OCI-LY7 (cell line): ENCODE results near the gene ZDHHC14. TPM values are rescaled to one million over a fixed set of nuclear protein-coding genes. Genes with fewer than 3 reads are reported as not detected.

Experiments
- BruUV-seq: library from RNA; stranded (reverse); fragments of 400-500 nt; replicated peaks from 2 replicates; lab custom pipeline; 2021; lab: Mats Ljungman, UMichigan
- CTCF ChIA-PET: fragments of 300-600 bp; sonication (Branson Sonifier 250); formaldehyde crosslinking; loops from one replicate; lab custom pipeline; 2022; ENCODE audit warnings: antibody characterized with exemption; ENCODE audit not compliant: unreplicated experiment; lab: Charles Lee
- POLR2A ChIA-PET: fragments of 300-600 bp; sonication (Branson Sonifier 250); formaldehyde crosslinking; loops from one replicate; lab custom pipeline; 2022; ENCODE audit warnings: antibody characterized with exemption; lab: Charles Lee
- DNase-seq: peaks from one replicate; pipeline ENCODE4 v3.0.0-alpha.2; 2015; ENCODE audit warnings: low spot score
- H2AFZ ChIP-seq: fragments of 200-600 bp; sonication (generic), shearing (Covaris generic); 2 replicates; pipeline ENCODE4 v1.6.1; 2014; ENCODE audit warnings: mild to moderate bottlenecking, antibody characterized with exemption, low read length, moderate library complexity
- H3K27ac ChIP-seq: fragments of 200-600 bp; sonication (generic); 2 replicates; pipeline ENCODE4 v1.5.1; 2014; ENCODE audit warnings: mixed run types, low read depth, mild to moderate bottlenecking, moderate library complexity, low read length, inconsistent platforms; ENCODE audit not compliant: poor library complexity, severe bottlenecking
- H3K36me3 ChIP-seq: fragments of 200-600 bp; sonication (generic); 2 replicates; pipeline ENCODE4 v1.6.1; 2014; ENCODE audit warnings: mild to moderate bottlenecking, antibody characterized with exemption, low read length, moderate library complexity, mixed read lengths; ENCODE audit not compliant: insufficient read depth
- H3K4me1 ChIP-seq: fragments of 200-600 bp; sonication (generic); 2 replicates; pipeline ENCODE4 v1.5.1; 2014; ENCODE audit warnings: mild to moderate bottlenecking, low read length; ENCODE audit not compliant: insufficient read depth, poor library complexity, severe bottlenecking
- H3K4me2 ChIP-seq: fragments of 200-600 bp; sonication (generic); 2 replicates; pipeline ENCODE4 v1.6.1; 2014; ENCODE audit warnings: mild to moderate bottlenecking, low read length
- H3K4me3 ChIP-seq: fragments of 200-600 bp; sonication (generic); 2 replicates; pipeline ENCODE4 v1.5.1; 2014; ENCODE audit warnings: mild to moderate bottlenecking, low read depth, low read length; ENCODE audit not compliant: poor library complexity, severe bottlenecking
- H3K79me2 ChIP-seq: fragments of 200-600 bp; sonication (generic); 2 replicates; pipeline ENCODE4 v1.6.1; 2016; ENCODE audit warnings: low read depth, mild to moderate bottlenecking, low read length, moderate library complexity, mixed read lengths; ENCODE audit not compliant: insufficient read depth
- H3K9me2 ChIP-seq: fragments of 200-600 bp; sonication (generic); 2 replicates; pipeline ENCODE4 v1.6.1; 2016; ENCODE audit warnings: mild to moderate bottlenecking, low read length, mixed read lengths; ENCODE audit not compliant: insufficient read depth
- H3K9me3 ChIP-seq: fragments of 200-600 bp; sonication (generic); 2 replicates; pipeline ENCODE4 v1.6.1; 2014; ENCODE audit warnings: mild to moderate bottlenecking, mixed run types, low read length, mixed read lengths
- H4K20me1 ChIP-seq: fragments of 200-600 bp; sonication (generic); 2 replicates; pipeline ENCODE4 v1.6.1; 2014; ENCODE audit warnings: mild to moderate bottlenecking, antibody characterized with exemption, low read length, moderate library complexity, mixed read lengths; ENCODE audit not compliant: insufficient read depth
- EZH2phosphoT487 ChIP-seq: fragments of 200-600 bp; sonication (generic); IDR thresholded peaks from 2 replicates; pipeline ENCODE4 v1.6.1; 2018; ENCODE audit warnings: low read depth, borderline replicate concordance, mild to moderate bottlenecking, mixed run types, antibody characterized with exemption, low read length, moderate library complexity, mixed read lengths
- intact Hi-C: fragments of 100-400 bp; cut with micrococcal nuclease; formaldehyde crosslinking; loops from one replicate; pipeline ENCODE4 v1.10.0; 2022; ENCODE audit not compliant: unreplicated experiment
- total RNA-seq, 2 experiments: library from RNA; depleted of rRNA in 1 of 2; stranded (reverse); fragments of >200 nt in 1 of 2; shearing (Covaris generic) in 1 of 2; gene quantifications; 2 replicates each; pipeline ENCODE4 v1.2.3, GENCODE V29; 2014 to 2022
- TF ChIP-seq, protein P1 (sequence below): fragments of 200-600 bp; sonication (generic); conservative IDR thresholded peaks from 2 replicates; pipeline ENCODE4 v1.5.1; 2014; ENCODE audit warnings: mild to moderate bottlenecking, antibody characterized with exemption, low read length, moderate library complexity, mixed read lengths

The ZDHHC14 gene
- total RNA-seq, 2 experiments from 2014 or later = 0.69 to 3.0 TPM

DNA sequence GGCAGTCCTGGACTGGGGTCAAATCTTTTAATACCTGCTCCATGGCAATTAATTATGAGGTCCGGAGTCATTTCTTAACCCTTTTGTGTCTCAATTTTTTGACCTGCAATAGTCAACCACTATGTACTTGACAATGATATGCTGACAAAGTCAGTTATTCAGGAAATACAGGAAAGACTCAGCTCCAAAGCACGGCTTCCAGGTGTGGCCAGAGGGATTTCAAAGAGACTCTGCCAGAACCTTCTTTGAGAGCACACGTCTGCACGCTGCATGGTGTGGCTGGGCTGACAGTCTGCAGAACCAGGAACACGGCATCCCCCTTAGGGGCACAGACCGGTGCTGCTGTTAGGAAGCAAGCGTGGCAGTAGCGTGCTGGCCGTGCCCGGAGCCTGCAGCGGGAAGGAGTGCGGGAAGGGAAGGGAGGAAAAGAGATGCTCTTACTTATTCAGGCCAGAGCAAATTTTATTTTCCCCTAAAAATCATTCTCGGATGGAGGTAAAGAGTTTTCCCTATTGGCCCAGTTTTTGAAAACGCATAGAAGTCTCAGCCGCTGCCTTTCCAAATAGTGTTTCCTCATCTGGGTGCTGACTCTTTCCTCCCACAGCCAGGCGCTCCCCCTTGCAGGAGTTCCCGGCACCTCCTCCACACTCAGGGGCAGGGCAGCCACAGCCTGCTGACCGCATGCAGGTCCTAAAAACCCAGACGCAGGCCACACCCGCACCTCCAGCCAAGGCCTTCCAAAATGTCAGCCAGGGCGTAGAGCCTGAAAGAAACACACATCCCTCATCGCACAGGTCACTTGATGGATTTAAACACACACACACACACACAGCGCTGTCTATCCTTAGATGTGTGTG is 254.6 kb downstream of the ZDHHC14 start:
- BruUV-seq = no TSS peak
- no peak overlapping the region for H3K27ac ChIP-seq
- no peak overlapping the region for H3K4me3 ChIP-seq
- H2AFZ ChIP-seq = no peak overlapping the region
- H3K4me1 ChIP-seq = no peaks in the 10 kb centered on the region
- no peak for DNase-seq
- no peaks in the 10 kb centered on the region for H3K9me2 ChIP-seq
- no peaks in the 10 kb centered on the region for H3K9me3 ChIP-seq
- H3K79me2 ChIP-seq = no peaks in the 10 kb centered on the region
- H3K36me3 ChIP-seq = no peaks in the 10 kb centered on the region
- intact Hi-C loops = no loop called here
- TF ChIP-seq, protein P1, sequence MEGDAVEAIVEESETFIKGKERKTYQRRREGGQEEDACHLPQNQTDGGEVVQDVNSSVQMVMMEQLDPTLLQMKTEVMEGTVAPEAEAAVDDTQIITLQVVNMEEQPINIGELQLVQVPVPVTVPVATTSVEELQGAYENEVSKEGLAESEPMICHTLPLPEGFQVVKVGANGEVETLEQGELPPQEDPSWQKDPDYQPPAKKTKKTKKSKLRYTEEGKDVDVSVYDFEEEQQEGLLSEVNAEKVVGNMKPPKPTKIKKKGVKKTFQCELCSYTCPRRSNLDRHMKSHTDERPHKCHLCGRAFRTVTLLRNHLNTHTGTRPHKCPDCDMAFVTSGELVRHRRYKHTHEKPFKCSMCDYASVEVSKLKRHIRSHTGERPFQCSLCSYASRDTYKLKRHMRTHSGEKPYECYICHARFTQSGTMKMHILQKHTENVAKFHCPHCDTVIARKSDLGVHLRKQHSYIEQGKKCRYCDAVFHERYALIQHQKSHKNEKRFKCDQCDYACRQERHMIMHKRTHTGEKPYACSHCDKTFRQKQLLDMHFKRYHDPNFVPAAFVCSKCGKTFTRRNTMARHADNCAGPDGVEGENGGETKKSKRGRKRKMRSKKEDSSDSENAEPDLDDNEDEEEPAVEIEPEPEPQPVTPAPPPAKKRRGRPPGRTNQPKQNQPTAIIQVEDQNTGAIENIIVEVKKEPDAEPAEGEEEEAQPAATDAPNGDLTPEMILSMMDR = no peak
- no peak for TF ChIP-seq EZH2phosphoT487
- POLR2A ChIA-PET = no interaction called here
- H4K20me1 ChIP-seq = no peaks in the 10 kb centered on the region
- H3K4me2 ChIP-seq = no peak overlapping the region
- CTCF ChIA-PET = no interaction called here

DNA sequence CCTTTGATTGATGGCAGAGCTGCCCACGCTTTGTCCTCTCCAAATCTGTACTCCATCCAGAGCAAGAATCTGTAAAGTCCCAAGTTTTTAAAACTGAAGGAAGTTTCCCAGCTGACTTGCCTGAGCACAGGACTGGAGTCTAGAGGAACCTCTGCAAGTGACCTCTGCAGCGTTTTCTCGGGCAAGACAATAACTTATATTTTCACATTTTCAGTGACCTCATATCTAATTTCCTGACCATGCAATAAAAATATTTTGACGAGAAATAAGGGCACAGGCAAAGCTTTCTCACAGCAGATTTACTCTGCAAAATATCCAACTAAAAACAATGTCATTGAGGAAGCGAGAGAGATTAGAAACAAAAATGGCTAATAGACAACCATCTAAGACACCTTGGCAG is 256.5 kb downstream of the ZDHHC14 start:
- Histone ChIP-seq H3K9me2 (no peaks in the 10 kb centered on the region), H2AFZ (no peak overlapping the region), H3K4me1 (no peaks in the 10 kb centered on the region), H4K20me1 (no peaks in the 10 kb centered on the region), H3K9me3 (no peaks in the 10 kb centered on the region), H3K36me3 (no peaks in the 10 kb centered on the region), H3K4me2 (no peak overlapping the region), H3K79me2 (no peaks in the 10 kb centered on the region), H3K27ac (no peak overlapping the region), H3K4me3 (no peak overlapping the region)
- ChIA-PET CTCF (no interaction called here), POLR2A (no interaction called here)
- BruUV-seq = no TSS peak
- no peak for TF ChIP-seq EZH2phosphoT487
- TF ChIP-seq, protein P1 = no peak
- intact Hi-C loops = no loop called here
- no peak for DNase-seq
